Putamen (tissue), 1 donor: ENCODE results near the gene CAMK2A.
"Not testable (repeated sequence)": the region's sequence is repeated elsewhere in the genome, so short reads cannot be mapped to it uniquely, and the experiment has no call there.

Experiments
- DNase-seq: peaks from one replicate; pipeline ENCODE4 v3.0.0-alpha.2; 2016; ENCODE audit warnings: low spot score

The CAMK2A gene

DNA sequence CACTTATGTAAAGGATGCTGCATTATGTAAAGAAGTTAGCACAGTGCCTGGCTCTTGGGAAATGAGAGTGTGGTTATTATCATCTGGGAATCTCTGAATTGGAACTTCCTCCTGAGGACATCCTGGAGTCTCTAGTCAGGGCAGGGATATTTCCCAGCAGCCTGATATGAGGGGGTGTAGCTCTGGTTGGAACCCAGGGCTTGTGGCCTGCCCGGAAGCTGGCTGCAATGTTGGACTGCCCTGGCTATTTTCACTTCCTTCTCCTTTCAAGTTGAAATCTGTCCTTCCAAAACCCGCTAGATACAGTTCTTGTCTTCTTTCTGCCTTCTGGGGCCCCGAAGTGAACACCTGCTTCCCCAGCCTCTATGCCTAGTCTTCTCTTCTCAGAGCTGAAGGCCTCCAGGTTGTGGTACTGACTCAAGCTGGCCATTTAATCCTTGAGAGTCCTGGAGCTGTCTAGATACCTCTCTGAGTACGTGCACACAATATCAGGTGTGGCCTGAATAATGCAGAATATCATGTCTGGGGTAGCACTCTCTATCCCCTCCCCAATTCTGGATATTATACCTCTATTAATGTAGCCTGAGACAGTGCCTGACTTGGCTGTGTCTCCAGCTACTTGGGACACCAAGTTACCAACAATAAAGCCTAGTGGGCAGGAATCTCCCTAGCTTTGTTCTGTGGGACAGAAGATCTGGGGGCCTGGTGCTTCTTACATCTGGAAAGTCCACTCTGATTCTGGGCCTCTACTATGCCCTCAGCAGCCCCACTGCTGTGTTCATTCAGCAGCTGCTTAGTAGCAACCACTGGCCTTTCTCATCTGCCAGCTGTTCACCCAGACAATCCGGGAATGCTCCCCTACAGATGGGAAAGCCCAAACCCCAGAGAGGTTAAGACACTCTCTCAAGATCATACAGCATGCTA is 54.7 kb downstream of the CAMK2A start:
- DNase-seq, result no peak

GRCh38 chr5:150233706-150234105 is 55.9 kb downstream of the CAMK2A start:
- DNase-seq, result not testable (repeated sequence)

- DNase-seq, result peak; percentile 76
These were observed 58.7 kb downstream of the CAMK2A start for GRCh38 chr5:150230842-150231241.

DNA sequence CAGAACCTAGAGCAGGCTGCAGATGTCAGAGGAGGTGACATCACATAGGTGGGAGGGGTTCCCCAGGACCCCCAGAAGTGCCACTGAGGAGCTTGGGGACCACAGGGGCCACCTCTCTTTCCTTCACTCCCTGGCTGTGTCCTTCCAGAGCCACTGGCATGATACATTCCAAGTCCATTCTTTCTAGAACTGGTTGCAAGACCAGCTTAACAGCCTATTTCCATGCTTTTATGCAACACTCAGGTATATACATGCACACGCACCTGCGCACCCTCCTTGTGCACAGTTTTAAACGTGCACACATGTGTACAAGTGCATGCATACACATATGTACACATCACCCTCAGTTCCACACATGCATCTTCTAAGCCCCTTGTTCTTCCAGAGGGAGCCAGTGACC is 60.0 kb downstream of the CAMK2A start:
- DNase-seq, result no peak

- no peak for DNase-seq
These were observed 61.8 kb downstream of the CAMK2A start for GRCh38 chr5:150227606-150228273.

DNA sequence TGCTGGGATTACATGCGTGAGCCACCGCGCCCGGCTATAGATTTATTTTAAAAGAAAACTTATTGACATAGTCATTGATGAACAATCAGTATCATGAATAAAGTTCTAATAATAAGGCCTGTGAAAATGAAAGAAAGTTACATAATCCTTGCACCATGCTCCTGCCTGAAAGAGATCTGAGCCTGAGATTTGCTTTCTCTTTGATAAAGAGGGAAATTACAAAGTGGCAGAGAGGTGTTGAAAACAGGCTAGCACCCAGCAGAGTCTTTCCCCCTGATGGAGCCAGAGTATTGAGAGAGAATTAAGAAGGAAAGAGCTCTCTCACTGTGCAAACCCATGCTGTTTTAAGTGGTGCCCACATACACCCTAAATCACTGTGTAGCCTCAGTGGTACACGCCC is 62.5 kb downstream of the CAMK2A start:
- no peak for DNase-seq

GRCh38 chr5:150224483-150225027 is 65.0 kb downstream of the CAMK2A start:
- no peak for DNase-seq

DNA sequence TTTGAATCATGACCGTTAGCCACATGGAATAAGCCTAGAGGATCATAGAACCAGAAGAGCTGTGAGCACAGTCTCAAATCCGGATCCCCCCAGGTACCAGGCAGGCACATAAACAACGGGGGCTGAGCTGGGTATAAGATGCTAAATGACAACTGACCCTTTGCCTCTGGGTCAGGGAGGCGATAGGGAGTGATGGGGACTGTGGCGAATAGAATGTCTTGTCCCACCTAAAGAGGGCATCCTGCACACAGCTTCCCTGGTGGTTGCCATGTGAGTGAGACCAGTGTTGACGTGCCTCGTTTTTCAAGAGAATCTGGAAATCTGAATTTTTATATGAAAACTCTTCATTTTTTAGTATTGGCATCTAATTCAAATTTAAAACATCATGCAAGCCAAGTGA is 66.1 kb downstream of the CAMK2A start:
- no peak for DNase-seq

GRCh38 chr5:150222906-150223305 is 66.7 kb downstream of the CAMK2A start:
- DNase-seq, result no peak

DNA sequence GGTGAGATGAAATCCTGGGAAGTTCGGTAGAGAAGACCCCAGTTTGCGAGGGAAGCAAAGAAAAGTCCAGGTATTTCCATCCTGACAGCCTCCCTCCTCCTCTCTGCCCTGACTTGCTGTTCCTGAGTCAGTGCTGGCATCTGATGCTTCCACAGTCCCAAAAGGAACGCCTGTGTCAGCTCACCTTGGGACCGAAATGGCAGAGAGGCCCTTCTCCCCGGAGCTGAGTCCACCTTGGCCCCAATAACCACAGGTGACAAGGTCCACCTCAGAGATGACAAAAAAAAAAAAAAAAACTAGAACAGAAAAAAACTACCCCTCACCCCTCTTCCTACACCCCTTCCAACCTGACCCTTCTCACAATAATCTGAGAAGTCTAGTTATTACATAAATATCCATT is 68.1 kb downstream of the CAMK2A start:
- no peak for DNase-seq

DNA sequence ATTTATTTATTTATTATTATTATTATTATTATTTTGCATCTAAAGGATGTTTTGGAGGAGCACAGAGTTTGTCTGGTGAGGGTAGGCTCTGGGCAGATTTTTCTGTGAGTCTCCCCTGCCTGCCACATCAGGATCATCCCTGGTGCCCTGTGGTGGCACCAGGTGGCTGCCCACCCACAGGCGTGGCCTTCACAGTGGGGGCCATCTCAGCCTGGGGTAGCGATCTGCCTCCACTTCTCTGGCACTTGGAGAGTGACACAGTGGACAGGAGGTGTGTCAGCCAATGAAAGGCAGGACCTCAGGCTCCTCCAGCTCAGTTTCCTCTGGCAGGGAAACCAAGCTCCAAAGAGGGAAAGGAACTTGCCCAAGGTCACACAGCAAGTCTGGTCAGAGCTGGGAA is 69.7 kb downstream of the CAMK2A start:
- no peak for DNase-seq

DNA sequence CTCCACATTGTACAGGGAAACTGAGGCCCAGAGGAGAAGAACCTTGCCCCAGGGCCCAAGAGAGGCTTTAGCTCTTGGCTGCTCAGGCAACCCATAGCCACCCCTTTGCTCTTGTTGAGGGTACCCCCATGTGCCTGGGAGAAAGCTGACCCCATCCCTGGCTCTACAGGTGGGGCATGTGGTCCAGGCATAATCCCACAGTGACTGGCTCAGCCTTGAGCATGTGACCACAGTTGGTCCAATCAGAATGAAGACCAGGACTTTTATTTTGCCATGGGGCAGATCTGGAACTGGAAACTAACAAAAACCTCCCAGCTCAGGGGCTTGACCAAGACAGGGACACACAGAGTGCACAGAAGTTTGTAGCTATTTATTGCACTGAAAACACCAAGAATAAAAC is 70.4 kb downstream of the CAMK2A start:
- no peak for DNase-seq

DNA sequence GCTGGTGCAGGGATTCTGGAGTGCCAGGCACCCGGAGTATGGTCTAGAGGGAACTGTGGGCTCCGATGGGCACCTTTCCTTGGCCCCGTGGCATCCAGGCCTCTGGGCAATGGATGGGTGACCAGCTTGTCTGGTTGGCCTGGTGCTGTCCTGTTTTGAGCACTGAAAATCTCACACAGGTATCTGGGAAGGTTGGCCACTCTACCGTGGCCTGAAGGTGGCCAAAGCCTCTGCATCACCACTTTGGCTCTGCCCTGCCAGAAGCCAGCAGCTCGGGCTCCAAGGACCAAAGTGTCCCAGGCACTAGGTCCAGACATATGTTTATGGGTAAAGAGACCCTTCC is 70.9 kb downstream of the CAMK2A start:
- DNase-seq, result no peak

- peak; percentile 76 for DNase-seq
These were observed 71.5 kb downstream of the CAMK2A start for GRCh38 chr5:150217873-150218692.

DNA sequence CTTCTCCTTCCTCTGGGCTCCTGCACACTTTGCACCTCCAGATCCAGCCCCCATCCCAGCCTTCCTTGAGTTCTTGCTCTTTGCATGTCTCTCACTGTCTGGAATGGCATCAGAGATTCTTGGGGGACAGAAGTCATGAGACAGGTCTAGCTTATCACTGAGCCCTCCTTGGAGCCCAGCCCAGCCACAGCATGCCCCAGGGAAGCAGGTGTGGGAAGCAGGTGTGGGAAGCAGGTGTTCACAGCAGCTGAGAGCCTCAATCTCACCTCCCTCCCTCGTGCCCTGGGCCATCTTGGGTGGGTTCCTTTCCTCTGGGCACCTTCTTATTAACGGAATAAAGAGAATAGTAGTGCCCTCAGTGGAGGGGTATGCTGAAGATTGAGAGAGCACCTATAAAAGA is 72.5 kb downstream of the CAMK2A start:
- no peak for DNase-seq

DNA sequence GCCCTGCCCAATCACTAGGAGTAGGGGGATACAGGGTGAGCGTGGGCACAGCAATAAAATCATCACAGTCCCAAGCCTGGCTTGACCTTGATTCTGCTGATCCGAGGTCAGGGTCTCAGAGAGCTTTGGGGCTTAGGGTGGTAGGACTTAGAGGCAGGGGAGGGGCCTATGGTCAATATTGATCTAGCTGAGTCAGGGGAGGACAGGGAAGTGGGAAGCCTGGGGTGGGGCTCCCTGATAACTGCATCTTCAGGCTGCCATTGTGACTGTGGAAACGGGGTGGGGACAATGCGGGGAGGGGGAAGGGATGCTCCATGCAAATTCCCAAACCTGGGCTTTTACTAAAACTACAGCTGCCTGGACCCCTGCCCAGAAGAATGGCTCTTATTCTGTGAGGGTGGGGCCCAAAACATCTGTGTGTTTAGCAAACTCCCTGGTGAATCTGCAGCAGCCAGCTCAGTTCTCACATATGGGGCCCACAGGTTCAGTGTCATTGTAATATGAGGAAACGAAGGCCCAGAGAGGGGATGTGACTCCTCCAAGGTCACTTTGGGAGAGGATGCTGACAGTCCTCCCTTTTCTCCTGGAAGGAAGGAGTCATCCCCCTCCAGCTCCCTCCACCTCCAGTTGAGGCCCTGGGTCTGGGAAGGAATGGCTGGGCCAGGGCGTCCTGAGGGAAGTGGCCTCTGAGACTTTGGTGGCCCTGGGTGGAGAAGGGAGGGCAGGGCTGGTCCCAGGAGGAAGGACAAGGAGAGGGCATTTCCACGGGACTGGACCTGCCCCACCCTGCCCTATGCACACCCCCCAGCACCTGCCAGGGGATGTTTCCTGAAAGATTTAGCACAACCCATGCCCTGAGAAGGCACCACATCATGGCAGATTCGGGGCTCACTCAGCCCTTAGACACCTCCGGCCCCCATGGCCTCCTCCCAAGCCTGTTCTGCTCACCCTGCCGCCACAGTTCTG is 73.3 kb downstream of the CAMK2A start:
- DNase-seq, result no peak

- DNase-seq, result no peak
These were observed 75.3 kb downstream of the CAMK2A start for GRCh38 chr5:150214289-150214688.

DNA sequence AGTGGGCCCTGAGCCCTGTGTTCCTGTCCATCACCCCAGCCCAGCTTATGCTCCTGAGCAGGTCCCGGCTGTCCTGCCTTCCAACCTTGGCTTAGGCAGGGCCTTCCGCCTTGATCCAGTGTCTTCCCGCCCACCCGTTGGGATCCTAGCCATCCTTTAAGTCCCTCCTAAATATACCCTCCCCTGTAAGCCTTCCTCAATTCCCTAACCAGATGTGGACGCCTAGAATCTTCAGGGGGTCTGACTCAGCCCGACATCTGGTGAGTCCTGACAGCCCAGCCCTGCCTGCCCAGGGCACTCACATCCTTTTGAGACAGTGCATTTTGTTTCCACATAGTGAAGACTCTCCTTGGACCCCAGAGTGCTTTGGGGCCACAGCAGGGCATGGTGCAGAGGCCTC is 76.0 kb downstream of the CAMK2A start:
- no peak for DNase-seq

GRCh38 chr5:150211156-150212030 is 78.2 kb downstream of the CAMK2A start:
- no peak for DNase-seq

DNA sequence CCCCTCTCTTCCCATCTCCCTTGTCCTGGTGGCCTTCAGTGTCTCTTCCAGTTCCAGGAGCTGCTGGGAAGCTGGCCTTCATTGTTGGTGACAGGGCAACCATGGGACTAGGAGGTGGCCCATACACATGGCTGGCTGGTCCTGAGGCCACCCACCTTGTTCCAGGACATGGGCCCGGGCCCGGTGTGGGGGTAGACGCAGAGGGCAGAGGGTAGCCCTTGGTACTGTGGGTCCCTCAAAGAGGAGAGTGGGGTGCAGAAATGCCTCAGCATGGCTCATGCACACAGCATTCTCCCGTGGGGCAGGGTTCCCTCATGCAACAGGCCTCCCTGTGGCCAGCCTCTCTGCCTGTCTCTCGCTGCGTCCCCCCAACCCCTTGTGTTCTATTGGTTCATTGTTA is 78.9 kb downstream of the CAMK2A start:
- no peak for DNase-seq
